IMR-90 (cell line): ENCODE results near the gene HENMT1. TPM values are rescaled to one million over a fixed set of nuclear protein-coding genes. Genes with fewer than 3 reads are reported as not detected.

Source experiments
- ATAC-seq: fragments of 200-7000 bp; cut with Tn5 transposase; 2 replicates; pipeline ENCODE4 v1.9.1; 2020; ENCODE audit warnings: low read depth, mild to moderate bottlenecking, moderate library complexity
- BruUV-seq: library from RNA; stranded (reverse); fragments of 400-500 nt; replicated peaks from 2 replicates; lab custom pipeline; 2021; lab: Mats Ljungman, UMichigan
- CTCF ChIA-PET: fragments of 300-600 bp; formaldehyde crosslinking; extraction: SDS; loops from one replicate; lab custom pipeline; 2021; ENCODE audit warnings: antibody characterized with exemption; lab: Yijun Ruan, JAX
- POLR2A ChIA-PET: fragments of 300-600 bp; sonication (Branson Sonifier 250); formaldehyde crosslinking; loops from one replicate; lab custom pipeline; 2022; ENCODE audit warnings: antibody characterized with exemption; ENCODE audit not compliant: unreplicated experiment; lab: Charles Lee
- DNase-seq: peaks from one replicate; pipeline ENCODE4 v3.0.0; 2013
- H2AFZ ChIP-seq: replicated peaks from 2 replicates; pipeline ENCODE3; 2013; ENCODE audit warnings: low read length, mild to moderate bottlenecking; ENCODE audit not compliant: poor library complexity
- H2AK5ac ChIP-seq: 2 replicates; pipeline ENCODE4 v1.6.1; 2013; ENCODE audit warnings: low read depth, low read length, inconsistent platforms
- H2AK9ac ChIP-seq: replicated peaks from 2 replicates; pipeline ENCODE3; 2013; ENCODE audit warnings: mild to moderate bottlenecking, low read depth, low read length, moderate library complexity; ENCODE audit not compliant: poor library complexity
- H2BK120ac ChIP-seq: 2 replicates; pipeline ENCODE4 v1.6.1; 2013; ENCODE audit warnings: low read depth, low read length, inconsistent platforms
- H2BK15ac ChIP-seq: 3 replicates; pipeline ENCODE4 v1.6.1; 2013; ENCODE audit warnings: low read depth, low read length, inconsistent platforms
- H2BK20ac ChIP-seq: 2 replicates; pipeline ENCODE4 v1.6.1; 2013; ENCODE audit warnings: low read depth, mild to moderate bottlenecking, inconsistent platforms, low read length, moderate library complexity
- H2BK5ac ChIP-seq: 2 replicates; pipeline ENCODE4 v1.6.1; 2013; ENCODE audit warnings: mild to moderate bottlenecking, low read depth, low read length, inconsistent platforms; ENCODE audit not compliant: poor library complexity, severe bottlenecking
- H3K14ac ChIP-seq: replicated peaks from 2 replicates; pipeline ENCODE4 v1.6.1; 2013; ENCODE audit warnings: low read depth, low read length, inconsistent platforms
- H3K18ac ChIP-seq: 2 replicates; pipeline ENCODE4 v1.6.1; 2013; ENCODE audit warnings: low read depth, low read length, control low read depth
- H3K23ac ChIP-seq: 2 replicates; pipeline ENCODE4 v1.6.1; 2013; ENCODE audit warnings: low read depth, low read length, inconsistent platforms
- H3K27ac ChIP-seq: 2 replicates; pipeline ENCODE4 v1.5.1; 2013; ENCODE audit warnings: mild to moderate bottlenecking, control low read depth, low read length; ENCODE audit not compliant: insufficient read depth
- H3K27me3 ChIP-seq: 2 replicates; pipeline ENCODE4 v1.6.1; 2013; ENCODE audit warnings: low read length; ENCODE audit not compliant: control insufficient read depth, insufficient read depth
- H3K36me3 ChIP-seq: 2 replicates; pipeline ENCODE4 v1.6.1; 2013; ENCODE audit warnings: low read length, mixed read lengths; ENCODE audit not compliant: control insufficient read depth, insufficient read depth
- H3K4ac ChIP-seq: 2 replicates; pipeline ENCODE4 v1.6.1; 2013; ENCODE audit warnings: low read depth, low read length, inconsistent platforms
- H3K4me1 ChIP-seq: 2 replicates; pipeline ENCODE4 v1.6.1; 2013; ENCODE audit warnings: low read length, mixed read lengths; ENCODE audit not compliant: control insufficient read depth, insufficient read depth
- H3K4me2 ChIP-seq: 2 replicates; pipeline ENCODE4 v1.6.1; 2013; ENCODE audit warnings: low read depth, mild to moderate bottlenecking, control low read depth, low read length, moderate library complexity
- H3K4me3 ChIP-seq: 2 replicates; pipeline ENCODE4 v1.5.1; 2013; ENCODE audit warnings: low read depth, mild to moderate bottlenecking, control low read depth, low read length, moderate library complexity; ENCODE audit not compliant: insufficient read depth
- H3K56ac ChIP-seq: 2 replicates; pipeline ENCODE4 v1.6.1; 2013; ENCODE audit warnings: low read length, inconsistent platforms; ENCODE audit not compliant: insufficient read depth; ENCODE audit errors: extremely low read depth
- H3K79me1 ChIP-seq, 2 experiments: 2 replicates each; pipeline ENCODE4 v1.6.1; 2013; ENCODE audit warnings: low read length in 2 of 2, inconsistent platforms in 1 of 2, low read depth in 1 of 2
- H3K9ac ChIP-seq: 2 replicates; pipeline ENCODE4 v1.6.1; 2013; ENCODE audit warnings: low read depth, low read length, control low read depth
- H3K9me1 ChIP-seq: 2 replicates; pipeline ENCODE4 v1.6.1; 2013; ENCODE audit warnings: low read length, inconsistent platforms; ENCODE audit not compliant: insufficient read depth
- H3K9me3 ChIP-seq: 2 replicates; pipeline ENCODE4 v1.6.1; 2013; ENCODE audit warnings: low read length; ENCODE audit not compliant: control insufficient read depth, insufficient read depth
- H4K20me1 ChIP-seq: 2 replicates; pipeline ENCODE4 v1.6.1; 2013; ENCODE audit warnings: low read length, inconsistent platforms; ENCODE audit not compliant: insufficient read depth
- H4K5ac ChIP-seq: 2 replicates; pipeline ENCODE4 v1.6.1; 2013; ENCODE audit warnings: mild to moderate bottlenecking, low read depth, low read length, control low read depth
- H4K8ac ChIP-seq, 2 experiments: 2 replicates each; pipeline ENCODE4 v1.6.1; 2013; ENCODE audit warnings: low read depth in 2 of 2, low read length in 2 of 2, control low read depth in 1 of 2, inconsistent platforms in 1 of 2
- H4K91ac ChIP-seq: 2 replicates; pipeline ENCODE4 v1.6.1; 2013; ENCODE audit warnings: low read depth, low read length, inconsistent platforms; ENCODE audit not compliant: insufficient read depth
- BHLHE40 ChIP-seq: fragments of 150-350 bp; IDR thresholded peaks from 2 replicates; pipeline ENCODE4 v1.6.1; 2016; ENCODE audit warnings: mild to moderate bottlenecking, low read depth, low read length
- CEBPB ChIP-seq: IDR thresholded peaks from 2 replicates; pipeline ENCODE4 v1.6.1; 2012; ENCODE audit warnings: low read depth, low read length, improper control_type of control experiment
- CHD1 ChIP-seq: IDR thresholded peaks from 2 replicates; pipeline ENCODE4 v1.6.1; 2012; ENCODE audit warnings: low read depth, low read length, improper control_type of control experiment
- FOS ChIP-seq: fragments of 150-350 bp; IDR thresholded peaks from 2 replicates; pipeline ENCODE4 v1.6.1; 2016; ENCODE audit warnings: low read depth, low read length
- MAFK ChIP-seq: IDR thresholded peaks from 2 replicates; pipeline ENCODE4 v1.6.1; 2012; ENCODE audit warnings: low read depth, low read length, improper control_type of control experiment
- MXI1 ChIP-seq: IDR thresholded peaks from 2 replicates; pipeline ENCODE4 v1.6.1; 2012; ENCODE audit warnings: low read depth, mild to moderate bottlenecking, low read length, moderate library complexity, borderline replicate concordance
- NFE2L2 ChIP-seq: fragments of 150-350 bp; IDR thresholded peaks from 2 replicates; pipeline ENCODE4 v1.6.1; 2016; ENCODE audit warnings: low read depth, mild to moderate bottlenecking, low read length
- POLR2A ChIP-seq: IDR thresholded peaks from 2 replicates; pipeline ENCODE4 v1.6.1; 2012; ENCODE audit warnings: mild to moderate bottlenecking, low read depth, low read length
- RAD21 ChIP-seq: IDR thresholded peaks from 2 replicates; pipeline ENCODE4 v1.6.1; 2012; ENCODE audit warnings: low read length, improper control_type of control experiment
- RCOR1 ChIP-seq: IDR thresholded peaks from 2 replicates; pipeline ENCODE4 v1.6.1; 2012; ENCODE audit warnings: mild to moderate bottlenecking, low read length, improper control_type of control experiment; ENCODE audit not compliant: insufficient replicate concordance
- RFX5 ChIP-seq: IDR thresholded peaks from 2 replicates; pipeline ENCODE4 v1.8.0; 2012; ENCODE audit warnings: low read depth, mild to moderate bottlenecking, low read length, moderate library complexity
- SMC3 ChIP-seq: fragments of 150-350 bp; IDR thresholded peaks from 2 replicates; pipeline ENCODE4 v1.6.1; 2016; ENCODE audit warnings: low read depth, mild to moderate bottlenecking, antibody characterized with exemption, low read length, moderate library complexity
- WGBS, 2 experiments: methylation state at CpG; one replicate each; pipeline versions ENCODE4 v1.1.5 to v1.1.7; 2013; ENCODE audit warnings: missing lambda C conversion rate in 2 of 2; ENCODE audit not compliant: insufficient read length in 1 of 2; ENCODE audit errors: extremely low coverage in 2 of 2; 5-methylcytosine and 5-hydroxymethylcytosine counted together
- dilution Hi-C: fragments of 300-500 bp; cut with HindIII; formaldehyde crosslinking; loops from one replicate; pipeline ENCODE4 v1.14.3; 2018; ENCODE audit warnings: low sequenced_read_pairs; ENCODE audit not compliant: unreplicated experiment
- in situ Hi-C: fragments of 300-500 bp; cut with MboI; formaldehyde crosslinking; loops from 3 replicates; pipeline ENCODE4 v1.14.3; 2019; ENCODE audit warnings: low sequenced_read_pairs, inconsistent platforms, mixed read lengths
- intact Hi-C: fragments of 100-400 bp; cut with micrococcal nuclease; formaldehyde crosslinking; loops from 2 replicates; pipeline ENCODE4 v1.10.0; 2022
- polyA plus RNA-seq, 3 experiments: library from polyadenylated mRNA; depleted of rRNA; stranded (reverse); fragments of >200 nt; gene quantifications; 2 replicates each; pipeline ENCODE4 v1.2.3, GENCODE V29; 2012; ENCODE audit warnings: low replicate concordance in 1 of 3
- total RNA-seq: library from RNA; depleted of rRNA; stranded (reverse); fragments of >200 nt; gene quantifications from 2 replicates; pipeline ENCODE4 v1.2.3, GENCODE V29; 2012
- TF ChIP-seq, protein P1 (sequence below): fragments of 150-350 bp; IDR thresholded peaks from 2 replicates; pipeline ENCODE4 v1.6.1; 2016; ENCODE audit warnings: low read depth, mild to moderate bottlenecking, low read length, moderate library complexity, borderline replicate concordance
- TF ChIP-seq, protein P2 (sequence below): fragments of 150-350 bp; IDR thresholded peaks from 2 replicates; pipeline ENCODE4 v1.6.1; 2017; ENCODE audit warnings: mild to moderate bottlenecking, antibody characterized with exemption, low read length, low read depth
- TF ChIP-seq, protein P3 (sequence below): conservative IDR thresholded peaks from 2 replicates; pipeline ENCODE4 v1.5.1; 2012; ENCODE audit warnings: mild to moderate bottlenecking, low read depth, low read length, improper control_type of control experiment

HENMT1 gene
- total and polyA plus RNA-seq, 2 of the 4 experiments (the other 2 are of a cell fraction), result 0.54 to 0.67 TPM

DNA sequence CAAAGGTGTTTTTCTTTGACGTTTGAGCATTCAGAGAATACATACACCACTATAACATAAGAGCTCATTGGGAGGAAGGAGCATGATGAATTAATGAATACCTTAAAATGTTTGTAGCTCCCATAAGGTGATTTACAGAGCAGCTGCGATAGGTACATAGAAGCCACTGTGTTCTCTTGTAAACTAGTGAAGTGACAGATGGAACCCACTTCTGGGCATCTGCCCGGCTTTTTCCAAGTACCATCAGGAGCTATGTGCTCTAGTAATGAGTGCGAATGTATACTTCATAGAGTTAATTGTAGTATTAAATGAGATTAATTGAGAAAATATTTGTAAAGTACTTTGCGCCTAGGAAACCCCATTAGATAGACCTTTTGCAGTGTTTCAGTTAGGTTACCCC lies 48.4 kb downstream of the HENMT1 start:
- Histone ChIP-seq H3K18ac (no peak overlapping the region), H3K4me1 (no peaks in the 10 kb centered on the region), H4K20me1 (no peaks in the 10 kb centered on the region), H2AK5ac (no peak overlapping the region), H4K8ac (no peak overlapping the region), H3K4me2 (no peak overlapping the region), H2AK9ac (no peak overlapping the region), H2BK15ac (no peak overlapping the region), H4K91ac (no peak overlapping the region), H3K27me3 (no peaks in the 10 kb centered on the region), H3K36me3 (0 out of 2 replicates have a peak, but pooled peaks cover 1% of the 10 kb centered on the region), H3K14ac (no peak overlapping the region), H3K4me3 (no peak overlapping the region), H3K23ac (no peak overlapping the region), H3K4ac (no peak overlapping the region), H3K9me3 (no peaks in the 10 kb centered on the region), H3K27ac (no peak overlapping the region), H2BK120ac (no peak overlapping the region), H3K79me1 (no peaks in the 10 kb centered on the region), H3K56ac (no peak overlapping the region), H2BK5ac (no peak overlapping the region), H3K9me1 (no peaks in the 10 kb centered on the region), H2AFZ (no peak overlapping the region), H3K9ac (no peak overlapping the region), H4K5ac (no peak overlapping the region), H2BK20ac (no peak overlapping the region)
- no peak for ATAC-seq
- in situ Hi-C loops, result no loop called here
- intact Hi-C loops, result no loop called here
- no peak for DNase-seq
- dilution Hi-C loops, result no loop called here
- ChIA-PET POLR2A (no interaction called here), CTCF (no interaction called here)
- no peak for TF ChIP-seq SMC3
- TF ChIP-seq, protein P1, sequence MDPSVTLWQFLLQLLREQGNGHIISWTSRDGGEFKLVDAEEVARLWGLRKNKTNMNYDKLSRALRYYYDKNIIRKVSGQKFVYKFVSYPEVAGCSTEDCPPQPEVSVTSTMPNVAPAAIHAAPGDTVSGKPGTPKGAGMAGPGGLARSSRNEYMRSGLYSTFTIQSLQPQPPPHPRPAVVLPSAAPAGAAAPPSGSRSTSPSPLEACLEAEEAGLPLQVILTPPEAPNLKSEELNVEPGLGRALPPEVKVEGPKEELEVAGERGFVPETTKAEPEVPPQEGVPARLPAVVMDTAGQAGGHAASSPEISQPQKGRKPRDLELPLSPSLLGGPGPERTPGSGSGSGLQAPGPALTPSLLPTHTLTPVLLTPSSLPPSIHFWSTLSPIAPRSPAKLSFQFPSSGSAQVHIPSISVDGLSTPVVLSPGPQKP, result no peak
- no peak for TF ChIP-seq BHLHE40
- TF ChIP-seq RFX5, result no peak
- TF ChIP-seq POLR2A, result no peak
- TF ChIP-seq, protein P2, sequence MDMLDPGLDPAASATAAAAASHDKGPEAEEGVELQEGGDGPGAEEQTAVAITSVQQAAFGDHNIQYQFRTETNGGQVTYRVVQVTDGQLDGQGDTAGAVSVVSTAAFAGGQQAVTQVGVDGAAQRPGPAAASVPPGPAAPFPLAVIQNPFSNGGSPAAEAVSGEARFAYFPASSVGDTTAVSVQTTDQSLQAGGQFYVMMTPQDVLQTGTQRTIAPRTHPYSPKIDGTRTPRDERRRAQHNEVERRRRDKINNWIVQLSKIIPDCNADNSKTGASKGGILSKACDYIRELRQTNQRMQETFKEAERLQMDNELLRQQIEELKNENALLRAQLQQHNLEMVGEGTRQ, result no peak
- TF ChIP-seq, protein P3, sequence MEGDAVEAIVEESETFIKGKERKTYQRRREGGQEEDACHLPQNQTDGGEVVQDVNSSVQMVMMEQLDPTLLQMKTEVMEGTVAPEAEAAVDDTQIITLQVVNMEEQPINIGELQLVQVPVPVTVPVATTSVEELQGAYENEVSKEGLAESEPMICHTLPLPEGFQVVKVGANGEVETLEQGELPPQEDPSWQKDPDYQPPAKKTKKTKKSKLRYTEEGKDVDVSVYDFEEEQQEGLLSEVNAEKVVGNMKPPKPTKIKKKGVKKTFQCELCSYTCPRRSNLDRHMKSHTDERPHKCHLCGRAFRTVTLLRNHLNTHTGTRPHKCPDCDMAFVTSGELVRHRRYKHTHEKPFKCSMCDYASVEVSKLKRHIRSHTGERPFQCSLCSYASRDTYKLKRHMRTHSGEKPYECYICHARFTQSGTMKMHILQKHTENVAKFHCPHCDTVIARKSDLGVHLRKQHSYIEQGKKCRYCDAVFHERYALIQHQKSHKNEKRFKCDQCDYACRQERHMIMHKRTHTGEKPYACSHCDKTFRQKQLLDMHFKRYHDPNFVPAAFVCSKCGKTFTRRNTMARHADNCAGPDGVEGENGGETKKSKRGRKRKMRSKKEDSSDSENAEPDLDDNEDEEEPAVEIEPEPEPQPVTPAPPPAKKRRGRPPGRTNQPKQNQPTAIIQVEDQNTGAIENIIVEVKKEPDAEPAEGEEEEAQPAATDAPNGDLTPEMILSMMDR, result no peak
- TF ChIP-seq FOS, result no peak
- TF ChIP-seq MXI1, result no peak
- no peak for TF ChIP-seq RAD21
- no peak for TF ChIP-seq CEBPB
- TF ChIP-seq RCOR1, result no peak
- no peak for TF ChIP-seq CHD1
- TF ChIP-seq MAFK, result no peak
- TF ChIP-seq NFE2L2, result no peak
- BruUV-seq, result no TSS peak
- WGBS, 2 experiments, result 100% methylated on average over 1 of the region's 5 CpGs; no CpG with 5 or more reads in 1 of the 2 experiments
